HepG2 (cell line): ENCODE measurements around the gene NCBP2. TPM values are rescaled to one million over a fixed set of nuclear protein-coding genes. Genes with fewer than 3 reads are reported as not detected.

ENCODE experiments used
- ATAC-seq: fragments of 200-7000 bp; cut with Tn5 transposase; 3 replicates; pipeline ENCODE4 v1.9.1; 2020; ENCODE audit warnings: mild to moderate bottlenecking, moderate library complexity
- BruUV-seq: library from RNA; stranded (reverse); fragments of 400-500 nt; replicated peaks from 2 replicates; lab custom pipeline; 2021; lab: Mats Ljungman, UMichigan
- CTCF ChIA-PET: fragments of 300-600 bp; formaldehyde crosslinking; extraction: SDS; loops from one replicate; lab custom pipeline; 2021; ENCODE audit warnings: low total read pairs, inconsistent platforms, low intra/inter-chr PET ratio; lab: Yijun Ruan, JAX
- POLR2A ChIA-PET: fragments of 350-600 bp; sonication (Branson Sonifier 250); formaldehyde crosslinking; loops from one replicate; lab custom pipeline; 2020; ENCODE audit warnings: antibody characterized with exemption, inconsistent platforms; lab: Yijun Ruan, JAX
- DNase-seq: peaks from one replicate; pipeline ENCODE4 v3.0.0-alpha.2; 2015; ENCODE audit warnings: low spot score
- FAIRE-seq: peaks from 3 replicates; lab custom pipeline; 2011; peaks lifted over from hg19 to GRCh38; lab: Jason Lieb, UNC
- H2AFZ ChIP-seq: one replicate; pipeline ENCODE4 v1.6.1; 2011; ENCODE audit warnings: low read length, inconsistent platforms
- H3K27ac ChIP-seq: fragments of 300-600 bp; 3 replicates; pipeline ENCODE4 v1.8.0; 2011; ENCODE audit warnings: mixed run types, mild to moderate bottlenecking, mixed read lengths, low read length, inconsistent platforms; ENCODE audit not compliant: insufficient read depth; ENCODE audit errors: extremely low read length
- H3K27me3 ChIP-seq, 2 experiments: fragments of 200-600 bp in 1 of 2; 2 replicates in 1 of 2; 3 replicates in 1 of 2; pipeline versions ENCODE4 v1.6.0 to v1.8.0; 2011; ENCODE audit warnings: low read length in 2 of 2, mild to moderate bottlenecking in 2 of 2, moderate library complexity in 2 of 2, inconsistent platforms in 1 of 2; ENCODE audit not compliant: insufficient read depth in 2 of 2, control insufficient read depth in 1 of 2
- H3K36me3 ChIP-seq, 2 experiments: fragments of 200-600 bp in 1 of 2; replicated peaks in 1 of 2; 2 replicates in 1 of 2; 3 replicates in 1 of 2; pipeline versions ENCODE4 v1.5.1 to v1.8.0; 2011; ENCODE audit warnings: low read length in 2 of 2, inconsistent platforms in 1 of 2; ENCODE audit not compliant: insufficient read depth in 2 of 2, control insufficient read depth in 1 of 2
- H3K4me1 ChIP-seq: 2 replicates; pipeline ENCODE4 v1.5.1; 2012; ENCODE audit warnings: low read length, inconsistent platforms; ENCODE audit not compliant: insufficient read depth
- H3K4me2 ChIP-seq: 2 replicates; pipeline ENCODE4 v1.6.0; 2011; ENCODE audit warnings: low read depth, low read length, inconsistent platforms
- H3K4me3 ChIP-seq, 3 experiments: fragments of 200-600 bp in 1 of 3; sonication (generic), shearing (Covaris generic) in 1 of 3; replicated peaks in 1 of 3; 2 replicates each; pipeline ENCODE4 v1.5.1; 2011 to 2016; ENCODE audit warnings: low read length in 3 of 3, inconsistent platforms in 2 of 3, low read depth in 2 of 3, mild to moderate bottlenecking in 2 of 3, control low read depth in 1 of 3, mixed read lengths in 1 of 3; ENCODE audit not compliant: insufficient read depth in 1 of 3
- H3K79me2 ChIP-seq: one replicate; pipeline ENCODE4 v1.6.1; 2011; ENCODE audit warnings: low read length, inconsistent platforms; ENCODE audit not compliant: insufficient read depth
- H3K9ac ChIP-seq: 2 replicates; pipeline ENCODE4 v1.6.0; 2011; ENCODE audit warnings: mild to moderate bottlenecking, low read depth, low read length, inconsistent platforms; ENCODE audit not compliant: insufficient read depth
- H3K9me3 ChIP-seq: 2 replicates; pipeline ENCODE4 v1.5.1; 2012; ENCODE audit warnings: mild to moderate bottlenecking, low read length
- H4K20me1 ChIP-seq: 2 replicates; pipeline ENCODE4 v1.6.0; 2011; ENCODE audit warnings: inconsistent platforms, mild to moderate bottlenecking, low read length, moderate library complexity; ENCODE audit not compliant: insufficient read depth
- FUBP1 ChIP-seq: sonication (generic); formaldehyde crosslinking; IDR thresholded peaks from 2 replicates; pipeline ENCODE4 v1.5.1; 2020; ENCODE audit warnings: missing genetic modification reagents, mild to moderate bottlenecking, borderline replicate concordance
- GMEB2 ChIP-seq: IDR thresholded peaks from 2 replicates; pipeline ENCODE4 v1.6.1; 2016; ENCODE audit warnings: missing biosample characterization, missing genetic modification reagents, low read depth
- HDAC6 ChIP-seq: fragments of 200-600 bp; sonication (generic); IDR thresholded peaks from 2 replicates; pipeline ENCODE4 v1.7.0; 2017; ENCODE audit warnings: mild to moderate bottlenecking, antibody characterized with exemption, low read length, low read depth
- HIVEP1 ChIP-seq: sonication (generic); formaldehyde crosslinking; IDR thresholded peaks from 2 replicates; pipeline ENCODE4 v1.4.0; 2020; ENCODE audit warnings: mild to moderate bottlenecking, missing genetic modification reagents
- HOMEZ ChIP-seq: IDR thresholded peaks from 2 replicates; pipeline ENCODE4 v1.6.1; 2016; ENCODE audit warnings: low read depth
- MEF2D ChIP-seq: sonication (generic); formaldehyde crosslinking; IDR thresholded peaks from 2 replicates; pipeline ENCODE4 v1.5.1; 2020; ENCODE audit warnings: mild to moderate bottlenecking, missing genetic modification reagents
- SMARCE1 ChIP-seq: fragments of 450-650 bp; IDR thresholded peaks from 2 replicates; pipeline ENCODE4 v1.6.1; 2017; ENCODE audit warnings: borderline replicate concordance
- TFDP2 ChIP-seq: sonication (generic); formaldehyde crosslinking; IDR thresholded peaks from 2 replicates; pipeline ENCODE4 v1.4.0; 2020; ENCODE audit warnings: missing genetic modification reagents
- THRA ChIP-seq: sonication (generic); formaldehyde crosslinking; IDR thresholded peaks from 2 replicates; pipeline ENCODE4 v1.4.0; 2020; ENCODE audit warnings: missing genetic modification reagents, borderline replicate concordance
- ZFP36L2 ChIP-seq: sonication (generic); formaldehyde crosslinking; IDR thresholded peaks from 2 replicates; pipeline ENCODE4 v1.4.0; 2020; ENCODE audit warnings: missing genetic modification reagents
- ZHX1 ChIP-seq: sonication (generic); formaldehyde crosslinking; IDR thresholded peaks from 2 replicates; pipeline ENCODE4 v1.8.1; 2022; ENCODE audit warnings: low read depth, mild to moderate bottlenecking, missing genetic modification reagents
- WGBS: methylation state at CpG from one replicate; pipeline ENCODE4 v1.1.6; 2017; ENCODE audit warnings: low lambda C conversion rate; 5-methylcytosine and 5-hydroxymethylcytosine counted together
- in situ Hi-C: cut with HindIII; loops from 2 replicates; pipeline ENCODE4 v1.10.0; 2017; ENCODE audit warnings: low pct_unique_long_range_greater_than_20kb; ENCODE audit not compliant: extremely low pct_ligation_motif_present
- intact Hi-C: fragments of 100-400 bp; cut with micrococcal nuclease; formaldehyde crosslinking; loops from one replicate; pipeline ENCODE4 v1.10.0; 2022; ENCODE audit not compliant: unreplicated experiment
- polyA plus RNA-seq, 8 experiments: library from polyadenylated mRNA; depleted of rRNA in 3 of 8; stranded (reverse) in 7 of 8; unstranded in 1 of 8; fragments of >200 nt; fragmentation: Illumina TruSeq in 4 of 8; extraction: Trizol in 4 of 8; gene quantifications; 2 replicates each; pipeline versions ENCODE4 v1.2.1 to v1.2.3, GENCODE V29; 2011 to 2016; ENCODE audit warnings: low read depth in 4 of 8, missing spikeins in 1 of 8, mixed read lengths in 1 of 8; ENCODE audit not compliant: insufficient read depth in 1 of 8
- total RNA-seq, 5 experiments: library from RNA; depleted of rRNA; stranded (reverse); fragments of >200 nt; fragmentation: Illumina TruSeq; extraction: Trizol; gene quantifications; 2 replicates each; pipeline ENCODE4 v1.2.3, GENCODE V29; 2016; ENCODE audit warnings: low read depth in 1 of 5

NCBP2 gene
- total and polyA plus RNA-seq, 2 of the 13 experiments (the other 11 are each of a cell fraction or from before 2014, with no cell fraction given), result 58.7 to 95.5 TPM

GRCh38 chr3:196931828-196932587 is 10.3 kb downstream of the NCBP2 start (continued):
- TF ChIP-seq FUBP1 (CRISPR knock-in tag) (no peak), HIVEP1 (CRISPR knock-in tag) (no peak), TFDP2 (CRISPR knock-in tag) (no peak)
- TF ChIP-seq, all 625 proteins: peak for 0

- Histone ChIP-seq H3K4me2 (no peak overlapping the region), H3K27me3 (no peaks in the 10 kb centered on the region), H3K36me3 (peaks cover 18 to 75% of the 10 kb centered on the region in 2 experiments), H3K79me2 (no peaks in the 10 kb centered on the region), H3K4me3 (no peak overlapping the region), H2AFZ (no peak overlapping the region), H3K4me1 (peaks cover under 1% of the 10 kb centered on the region; the same call in 1 of the 2 replicates), H3K9ac (no peak overlapping the region), H3K9me3 (no peaks in the 10 kb centered on the region), H4K20me1 (no peaks in the 10 kb centered on the region), H3K27ac (no peak overlapping the region)
- 97% methylated on average over 4 of the region's 4 CpGs for WGBS
- FAIRE-seq (no peak), ATAC-seq (no peak), DNase-seq (no peak)
- intact Hi-C loops (no loop called here), in situ Hi-C loops (no loop called here)
- POLR2A ChIA-PET, result no interaction called here
- CTCF ChIA-PET, result no interaction called here
- BruUV-seq, result no TSS peak
- TF ChIP-seq SMARCE1 (no peak), ZFP36L2 (CRISPR knock-in tag) (no peak), HDAC6 (no peak), MEF2D (CRISPR knock-in tag) (no peak), GMEB2 (CRISPR knock-in tag) (no peak), ZHX1 (CRISPR knock-in tag) (no peak), HOMEZ (CRISPR knock-in tag) (no peak), THRA (CRISPR knock-in tag) (no peak)
Measured at GRCh38 chr3:196931157-196931556, 11.2 kb downstream of the NCBP2 start.
